Common myeloid progenitor, CD34-positive (primary cell): ENCODE results near the gene WDR18.

ENCODE experiments used
- CTCF ChIA-PET: fragments of 350-600 bp; sonication (Branson Sonifier 250); formaldehyde crosslinking; loops from one replicate; lab custom pipeline; 2021; ENCODE audit warnings: antibody characterized with exemption; lab: Charles Lee
- POLR2A ChIA-PET: fragments of 350-600 bp; sonication (Branson Sonifier 250); formaldehyde crosslinking; loops from one replicate; lab custom pipeline; 2021; ENCODE audit warnings: antibody characterized with exemption; lab: Charles Lee
- DNase-seq, 3 donors: peaks; one replicate each; pipeline versions ENCODE4 v3.0.0 to v3.0.0-alpha.2; 2013
- H3K27ac ChIP-seq, 2 experiments: 1 replicate in 1 of 2; 2 replicates in 1 of 2; pipeline ENCODE4 v1.7.0; 2013; ENCODE audit warnings: inconsistent platforms in 2 of 2, low read length in 2 of 2, mild to moderate bottlenecking in 2 of 2, low read depth in 1 of 2, moderate library complexity in 1 of 2; ENCODE audit not compliant: severe bottlenecking in 2 of 2, insufficient read depth in 1 of 2, poor library complexity in 1 of 2
- H3K27me3 ChIP-seq, 5 experiments: replicated peaks in 2 of 5; 1 replicate in 3 of 5; 2 replicates in 2 of 5; pipeline versions ENCODE4 v1.6.1 to v1.7.0; 2013; ENCODE audit warnings: low read length in 4 of 5, mild to moderate bottlenecking in 2 of 5, moderate library complexity in 2 of 5, inconsistent platforms in 1 of 5; ENCODE audit not compliant: insufficient read depth in 5 of 5, control insufficient read depth in 4 of 5
- H3K36me3 ChIP-seq, 4 experiments: 1 replicate in 2 of 4; 2 replicates in 2 of 4; pipeline versions ENCODE4 v1.6.1 to v1.7.0; 2013; ENCODE audit warnings: low read length in 3 of 4, control low read depth in 1 of 4, mild to moderate bottlenecking in 1 of 4; ENCODE audit not compliant: control insufficient read depth in 4 of 4, insufficient read depth in 4 of 4
- H3K4me1 ChIP-seq, 4 experiments: 1 replicate in 3 of 4; 2 replicates in 1 of 4; pipeline versions ENCODE4 v1.6.1 to v1.7.1; 2013; ENCODE audit warnings: low read length in 3 of 4, mild to moderate bottlenecking in 3 of 4, control low read depth in 1 of 4, inconsistent platforms in 1 of 4, moderate library complexity in 1 of 4; ENCODE audit not compliant: control insufficient read depth in 4 of 4, insufficient read depth in 4 of 4; ENCODE audit errors: control extremely low read depth in 1 of 4
- H3K4me3 ChIP-seq, 7 experiments: 1 replicate in 4 of 7; 2 replicates in 3 of 7; pipeline versions ENCODE4 v1.5.1 to v1.7.0; 2013; ENCODE audit warnings: mild to moderate bottlenecking in 7 of 7, low read length in 6 of 7, moderate library complexity in 6 of 7, inconsistent platforms in 2 of 7, low read depth in 2 of 7, control low read depth in 1 of 7; ENCODE audit not compliant: insufficient read depth in 4 of 7, control insufficient read depth in 1 of 7; ENCODE audit errors: extremely low read depth in 1 of 7
- H3K9me3 ChIP-seq, 5 experiments: 1 replicate in 4 of 5; 2 replicates in 1 of 5; pipeline versions ENCODE4 v1.6.1 to v1.7.1; 2013; ENCODE audit warnings: low read length in 4 of 5, mild to moderate bottlenecking in 2 of 5, inconsistent platforms in 1 of 5, low read depth in 1 of 5, moderate library complexity in 1 of 5; ENCODE audit not compliant: control insufficient read depth in 4 of 5, insufficient read depth in 2 of 5; ENCODE audit errors: control extremely low read depth in 1 of 5
- WGBS: methylation state at CpG from one replicate; pipeline ENCODE4 v1.1.5; 2013; ENCODE audit not compliant: insufficient coverage; 5-methylcytosine and 5-hydroxymethylcytosine counted together

WDR18 gene

GRCh38 chr19:1007399-1008251 lies 23.5 kb downstream of the WDR18 start:
- ChIA-PET CTCF (interaction anchor here (0.6 kb wide), 1 partner anchor 85 kb away, joined by 3 read pairs; no protein-coding TSS in a partner anchor), POLR2A (no interaction called here)
- H3K4me3 ChIP-seq: no peak overlapping the region
- no peak for DNase-seq
- no peaks in the 10 kb centered on the region for H3K9me3 ChIP-seq
- H3K27ac ChIP-seq: no peak overlapping the region
- H3K27me3 ChIP-seq: peaks cover 0 to 12% (median 0%) of the 10 kb centered on the region in 5 experiments
- over 99% methylated on average over 44 of the region's 73 CpGs for WGBS
- peaks cover 2 to 41% (median 27%) of the 10 kb centered on the region in 4 experiments for H3K36me3 ChIP-seq
- H3K4me1 ChIP-seq: no peaks in the 10 kb centered on the region

- H3K27me3 ChIP-seq: peaks cover 0 to 7% (median 0%) of the 10 kb centered on the region in 5 experiments
- no peak overlapping the region for H3K27ac ChIP-seq
- H3K36me3 ChIP-seq: peaks cover 3 to 49% (median 34%) of the 10 kb centered on the region in 4 experiments
- WGBS: 98% methylated on average over 21 of the region's 45 CpGs
- H3K9me3 ChIP-seq: no peaks in the 10 kb centered on the region
- ChIA-PET POLR2A (no interaction called here), CTCF (no interaction called here)
- DNase-seq: no peak
- no peaks in the 10 kb centered on the region for H3K4me1 ChIP-seq
- no peak overlapping the region for H3K4me3 ChIP-seq
Observed at GRCh38 chr19:1008268-1009040, 24.3 kb downstream of the WDR18 start.

DNA sequence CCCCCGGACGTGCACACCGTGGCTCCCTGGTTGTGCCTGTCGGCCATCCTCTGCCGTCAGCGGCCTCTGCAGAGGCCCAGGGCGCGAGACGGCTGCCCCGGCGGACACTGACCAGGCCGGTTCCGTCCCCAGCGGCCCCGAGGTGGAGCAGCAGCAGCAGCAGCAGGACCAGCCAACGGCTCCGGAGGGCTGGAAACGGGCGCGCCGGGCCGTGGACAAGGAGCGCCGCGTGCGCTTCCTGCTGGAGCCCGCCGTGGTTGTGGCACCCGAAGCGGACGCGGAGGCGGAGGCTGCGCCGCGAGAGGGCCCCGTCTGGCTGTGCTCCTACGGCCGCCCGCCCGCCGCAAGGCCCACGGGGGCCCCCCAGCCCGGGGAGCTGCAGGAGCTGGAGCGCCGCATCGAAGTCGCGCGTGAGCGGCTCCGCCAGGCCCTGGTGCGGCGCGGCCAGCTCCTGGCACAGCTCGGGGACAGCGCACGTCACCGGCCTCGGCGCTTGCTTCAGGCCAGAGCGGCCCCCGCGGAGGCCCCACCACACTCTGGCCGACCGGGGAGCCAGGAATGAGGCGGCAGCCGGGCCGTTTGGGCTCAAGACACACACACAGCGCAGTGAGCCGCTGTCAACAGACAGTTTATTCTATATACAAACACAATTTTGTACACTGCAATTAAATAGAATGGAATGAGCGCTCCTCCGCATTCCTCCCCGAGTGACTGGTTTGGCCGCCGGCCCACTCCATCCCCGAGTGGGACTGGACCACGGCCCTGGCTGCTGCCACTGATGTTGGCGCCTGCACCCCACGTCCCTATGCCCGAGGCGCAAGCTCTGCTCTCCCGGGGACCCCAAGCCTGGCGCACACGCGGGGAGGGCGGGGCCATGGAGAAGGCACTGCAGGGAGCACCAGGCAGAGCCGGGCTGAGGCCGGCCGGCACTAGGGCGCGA lies 25.2 kb downstream of the WDR18 start:
- DNase-seq: no peak
- H3K4me3 ChIP-seq: no peak overlapping the region

GRCh38 chr19:1009981-1010538 lies 25.9 kb downstream of the WDR18 start:
- H3K27me3 ChIP-seq: no peaks in the 10 kb centered on the region
- H3K9me3 ChIP-seq: no peaks in the 10 kb centered on the region
- POLR2A ChIA-PET: no interaction called here
- H3K27ac ChIP-seq: no peak overlapping the region
- H3K36me3 ChIP-seq: peaks cover 4 to 58% (median 44%) of the 10 kb centered on the region in 4 experiments
- no peaks in the 10 kb centered on the region for H3K4me1 ChIP-seq
- H3K4me3 ChIP-seq: no peak overlapping the region
- DNase-seq: no peak
- 95% methylated on average over 13 of the region's 29 CpGs for WGBS
- CTCF ChIA-PET: interaction anchor here (1.4 kb wide), 1 partner anchor 47 kb away, joined by 3 read pairs; no protein-coding TSS in a partner anchor

More for the DNA sequence above, 25.2 kb downstream of the WDR18 start:
- Histone ChIP-seq H3K27ac (no peak overlapping the region), H3K9me3 (no peaks in the 10 kb centered on the region), H3K27me3 (no peaks in the 10 kb centered on the region), H3K36me3 (peaks cover 4 to 58% (median 40%) of the 10 kb centered on the region in 4 experiments), H3K4me1 (no peaks in the 10 kb centered on the region)
- ChIA-PET CTCF (interaction anchor here (1.4 kb wide), 1 partner anchor 46 kb away, joined by 3 read pairs; no protein-coding TSS in a partner anchor), POLR2A (no interaction called here)
- 95% methylated on average over 86 of the region's 92 CpGs for WGBS

DNA sequence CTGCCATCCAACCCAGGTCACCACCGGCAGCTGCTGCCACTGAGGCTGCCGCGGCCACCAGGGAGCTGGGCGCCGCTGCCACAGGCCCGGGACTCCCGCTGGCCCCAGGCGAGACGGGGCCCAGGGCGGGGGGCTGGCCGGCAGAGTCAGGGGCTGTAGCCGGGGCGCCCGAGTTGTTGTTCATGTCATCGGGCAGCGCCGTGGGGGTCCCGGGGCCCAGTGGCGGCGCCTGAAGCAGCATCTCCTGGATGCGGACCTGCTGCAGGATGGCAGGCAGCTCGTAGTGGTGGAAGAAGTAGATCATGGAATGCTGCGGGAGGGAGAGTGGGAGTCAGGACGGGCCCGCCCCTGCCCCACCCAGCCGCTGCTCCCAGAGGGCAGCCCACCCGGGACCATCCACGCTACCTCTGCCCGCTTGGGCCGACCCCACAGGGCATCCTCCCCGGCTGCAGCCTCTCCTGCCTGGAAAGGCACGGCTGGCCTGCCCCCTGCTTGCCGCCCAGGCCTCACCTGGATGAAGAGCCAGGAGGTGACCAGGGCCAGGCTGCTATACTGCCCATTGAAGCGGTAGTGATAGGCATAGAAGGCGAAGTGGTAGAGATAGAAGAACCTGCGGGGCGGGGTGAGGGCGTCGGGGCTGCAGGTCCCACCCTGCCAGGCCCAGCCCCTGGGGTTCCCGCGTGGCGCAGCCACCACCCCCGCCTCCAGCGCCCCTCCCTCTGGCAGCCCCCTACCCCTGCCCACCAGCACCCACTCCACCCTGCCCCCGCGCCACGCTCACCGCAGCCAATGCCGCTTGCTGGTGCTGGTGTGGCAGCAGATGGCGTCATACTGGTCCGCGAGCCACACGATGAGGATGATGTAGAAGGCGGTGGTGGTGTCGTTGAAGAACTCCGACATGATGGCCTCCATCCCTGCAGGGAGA lies 26.7 kb downstream of the WDR18 start:
- Histone ChIP-seq H3K27ac (no peak overlapping the region), H3K4me3 (no peak overlapping the region), H3K9me3 (no peaks in the 10 kb centered on the region), H3K36me3 (peaks cover 4 to 61% (median 45%) of the 10 kb centered on the region in 4 experiments), H3K4me1 (no peaks in the 10 kb centered on the region), H3K27me3 (no peaks in the 10 kb centered on the region)
- CTCF ChIA-PET: interaction anchor here (1.4 kb wide), 1 partner anchor 47 kb away, joined by 3 read pairs; no protein-coding TSS in a partner anchor
- POLR2A ChIA-PET: no interaction called here
- 97% methylated on average over 52 of the region's 56 CpGs for WGBS
- no peak for DNase-seq
